NCI-H2171 treated with DMSO at 0.1 percent for 48 hours (cell line): ENCODE measurements around the gene CDC42SE2.

Experiments
- DNase-seq: peaks from one replicate; lab custom pipeline; 2025; lab: John Stamatoyannopoulos, UW

The CDC42SE2 gene

GRCh38 chr5:131263648-131264450, at the start of gene CDC42SE2:
Gene CDC42SE2, plus strand, starts transcription at chr5:131264053. Its CDS starts 95,441 bp downstream, at chr5:131359494.
- peak; percentile 80 for DNase-seq

DNA sequence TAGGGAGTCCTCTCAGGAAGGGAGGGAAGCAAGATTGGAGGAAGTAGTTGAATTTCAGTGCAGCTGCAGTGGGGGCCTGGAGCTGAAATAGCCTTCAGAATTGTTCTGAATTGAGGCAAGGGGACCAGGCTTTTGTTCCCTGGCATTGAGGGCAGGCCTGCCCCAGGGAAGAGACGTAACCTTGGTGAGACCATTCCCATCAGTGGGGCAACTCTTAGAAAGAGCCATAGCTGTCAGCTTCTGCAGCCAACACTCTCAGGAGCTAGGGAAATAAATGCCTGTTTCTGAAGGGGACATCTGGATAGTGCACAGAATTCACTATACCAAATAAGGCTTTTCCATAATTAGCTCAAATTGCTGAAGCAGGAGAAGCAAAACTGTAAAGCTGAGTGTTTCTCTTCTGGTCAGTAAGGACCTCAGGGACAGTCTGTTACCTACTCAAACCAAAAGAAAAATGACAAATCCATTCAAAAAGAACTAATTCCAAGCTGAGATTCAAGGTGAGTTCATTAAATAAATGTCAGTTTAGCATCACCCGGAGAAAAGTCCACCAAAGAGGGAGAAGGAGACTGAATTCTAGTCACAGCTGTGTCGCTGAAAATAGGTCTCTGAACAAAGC, 49.1 kb upstream of the CDC42SE2 start:
- no peak for DNase-seq

- DNase-seq: no peak
Measured at GRCh38 chr5:131217791-131218190, 46.1 kb upstream of the CDC42SE2 start.

- no peak for DNase-seq
Measured at GRCh38 chr5:131218392-131218791, 45.5 kb upstream of the CDC42SE2 start.

DNA sequence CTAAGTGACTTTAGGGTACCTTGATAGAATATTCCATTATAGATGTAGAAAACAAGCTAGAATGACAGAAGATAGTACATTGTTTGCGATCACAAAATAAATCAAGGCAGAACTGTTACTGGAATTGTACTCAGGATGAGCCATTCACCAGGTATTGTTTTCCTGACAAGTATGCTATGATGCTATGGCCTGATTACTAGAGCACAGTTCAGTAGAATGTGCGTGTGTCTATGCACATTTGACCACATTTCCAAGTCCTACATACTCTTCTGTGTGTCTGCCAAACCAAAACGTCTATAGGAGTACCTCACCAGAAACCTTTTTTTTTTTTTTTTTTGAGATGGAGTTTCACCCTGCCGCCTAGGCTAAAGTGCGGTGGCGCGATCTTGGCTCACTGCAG, 43.3 kb upstream of the CDC42SE2 start:
- no peak for DNase-seq

DNA sequence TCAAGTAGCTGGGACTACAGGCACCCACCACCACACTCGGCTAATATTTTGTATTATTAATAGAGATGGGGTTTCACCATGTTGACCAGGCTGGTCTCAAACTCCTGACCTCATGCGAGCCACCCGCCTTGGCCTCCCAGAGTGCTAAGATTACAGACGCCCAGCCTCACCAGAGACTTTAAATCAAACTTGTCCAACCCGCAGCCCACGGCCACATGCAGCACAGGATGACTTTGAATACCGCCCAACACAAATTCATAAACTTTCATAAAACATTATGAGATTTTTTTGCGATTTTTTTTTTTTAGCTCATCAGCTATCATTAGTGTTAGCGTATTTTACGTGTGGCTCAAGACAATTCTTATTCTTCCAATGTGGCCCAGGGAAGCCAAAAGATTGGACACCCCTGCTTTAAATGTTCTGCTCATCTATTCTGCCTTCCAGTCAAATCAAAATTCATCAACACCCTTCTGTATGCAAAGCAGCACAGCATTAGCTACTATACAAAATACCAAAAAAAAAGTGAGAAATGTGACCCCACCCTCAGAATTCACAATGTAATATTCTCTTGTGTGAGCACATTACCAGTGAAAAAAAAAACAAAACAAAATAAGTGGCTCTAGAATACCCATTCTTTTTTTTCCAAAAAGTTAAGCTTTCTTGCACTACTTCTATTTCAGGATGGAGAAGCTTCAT, 42.7 kb upstream of the CDC42SE2 start:
- DNase-seq: no peak

- no peak for DNase-seq
Measured at GRCh38 chr5:131221888-131222287, 42.0 kb upstream of the CDC42SE2 start.

GRCh38 chr5:131222731-131223130, 41.1 kb upstream of the CDC42SE2 start:
- no peak for DNase-seq

DNA sequence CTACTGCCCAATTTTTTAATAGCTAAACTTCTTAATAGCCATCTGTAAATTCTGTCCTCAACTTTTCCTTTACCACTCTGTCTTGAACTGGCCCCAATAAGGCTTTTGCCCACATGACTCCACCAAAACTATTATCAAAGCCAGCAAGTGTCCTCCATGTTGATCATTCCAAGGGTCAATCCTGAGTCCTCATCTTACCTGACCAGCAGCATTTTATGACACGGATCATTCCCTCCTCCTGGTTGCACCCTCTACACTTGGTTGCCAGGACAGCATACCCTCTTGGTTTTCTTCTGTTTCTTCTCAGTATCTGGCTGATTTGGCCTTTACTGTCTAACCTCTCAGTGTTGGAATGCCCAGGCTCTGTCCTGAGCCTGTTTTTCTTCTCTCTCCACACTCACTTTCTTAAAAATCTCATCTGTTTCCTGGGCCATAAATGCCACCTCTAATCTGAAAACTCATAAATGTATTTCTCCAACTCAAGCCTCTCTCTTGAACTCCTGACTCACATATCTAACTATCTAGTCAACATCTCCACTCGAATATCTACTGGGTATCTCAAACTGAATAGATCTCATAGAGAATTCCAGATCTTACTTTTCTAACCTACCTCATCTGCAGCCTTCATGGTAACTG, 40.0 kb upstream of the CDC42SE2 start:
- DNase-seq: no peak

GRCh38 chr5:131224387-131225201, 39.3 kb upstream of the CDC42SE2 start:
- no peak for DNase-seq

DNA sequence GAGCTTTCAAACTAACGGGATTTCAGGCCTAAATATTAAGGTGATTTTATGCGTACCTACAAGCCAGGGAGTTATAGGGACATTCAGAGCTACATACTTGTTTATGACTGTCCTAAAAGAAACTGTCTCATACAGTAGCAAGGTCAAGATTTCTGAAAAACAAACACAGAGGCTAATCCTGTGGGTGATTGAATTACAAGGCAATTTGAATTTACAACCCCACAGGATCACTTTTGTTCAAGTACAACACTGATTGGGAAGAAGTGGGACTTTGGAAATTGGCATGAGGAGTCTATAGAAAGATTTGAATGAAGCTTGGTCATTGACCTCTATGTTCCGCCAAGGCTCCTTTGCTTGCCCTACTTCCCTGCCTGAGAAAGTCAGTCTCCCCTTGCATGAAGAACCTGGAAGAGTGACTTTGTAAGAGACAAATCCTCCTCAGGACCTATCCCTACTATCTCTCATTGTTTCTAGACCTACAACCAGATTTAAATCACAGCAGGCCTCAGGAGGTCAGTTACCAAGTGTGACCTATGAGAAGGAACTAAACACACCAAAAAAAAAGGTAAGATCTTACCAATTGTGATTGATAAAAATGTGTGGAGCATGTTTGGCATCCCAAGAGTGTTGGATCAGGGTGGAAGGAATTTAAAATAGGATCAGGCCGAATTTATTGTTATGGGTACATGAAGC, 38.4 kb upstream of the CDC42SE2 start:
- DNase-seq: no peak

- no peak for DNase-seq
Measured at GRCh38 chr5:131226899-131227298, 37.0 kb upstream of the CDC42SE2 start.

DNA sequence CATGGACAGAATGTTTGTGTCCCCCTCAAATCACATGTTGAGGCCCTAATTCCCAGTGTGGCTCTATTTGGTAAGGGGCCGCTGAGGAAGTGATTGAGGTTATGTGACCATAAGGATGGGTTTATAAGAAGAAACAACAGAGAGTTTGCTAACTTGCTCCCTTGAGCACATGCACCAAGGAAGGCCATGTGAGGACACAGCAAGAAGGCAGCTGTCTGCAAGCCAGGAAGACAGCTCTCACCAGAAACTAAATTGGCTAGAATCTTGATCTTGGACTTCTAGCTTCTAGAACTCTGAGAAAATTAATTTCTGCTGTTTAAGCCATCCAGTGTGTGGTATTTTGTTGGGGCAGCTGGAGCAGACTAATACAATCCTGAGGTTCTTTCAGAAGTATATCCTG, 35.2 kb upstream of the CDC42SE2 start:
- DNase-seq: no peak

GRCh38 chr5:131229623-131230022, 34.2 kb upstream of the CDC42SE2 start:
- no peak for DNase-seq

GRCh38 chr5:131230406-131230805, 33.4 kb upstream of the CDC42SE2 start:
- no peak for DNase-seq

- no peak for DNase-seq
Measured at GRCh38 chr5:131239686-131240085, 24.2 kb upstream of the CDC42SE2 start.

DNA sequence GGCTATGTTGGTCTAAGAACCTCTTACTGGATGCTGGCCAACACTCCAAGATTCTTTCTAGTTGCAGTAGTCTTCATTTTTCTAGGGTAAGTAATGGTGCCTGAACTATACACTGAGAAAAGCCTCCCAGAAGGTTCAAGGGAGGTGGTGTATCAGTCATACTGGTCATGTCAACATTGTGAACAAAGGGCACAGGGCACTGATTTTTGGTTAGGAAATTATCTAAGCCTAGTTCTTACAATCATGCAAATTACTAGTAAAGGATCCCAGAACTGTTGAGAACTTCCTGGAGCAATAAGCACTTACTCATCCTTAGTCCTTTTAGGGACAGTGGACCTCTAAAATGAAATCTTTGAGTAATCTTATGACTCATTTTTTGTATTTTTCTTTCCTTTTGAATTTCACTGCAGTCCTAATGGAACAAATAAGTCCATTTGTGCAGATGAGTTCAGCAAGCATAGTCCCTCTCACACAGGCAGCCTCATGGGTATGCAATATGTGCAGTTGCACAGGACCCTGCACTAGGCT, 21.1 kb upstream of the CDC42SE2 start:
- DNase-seq: no peak

DNA sequence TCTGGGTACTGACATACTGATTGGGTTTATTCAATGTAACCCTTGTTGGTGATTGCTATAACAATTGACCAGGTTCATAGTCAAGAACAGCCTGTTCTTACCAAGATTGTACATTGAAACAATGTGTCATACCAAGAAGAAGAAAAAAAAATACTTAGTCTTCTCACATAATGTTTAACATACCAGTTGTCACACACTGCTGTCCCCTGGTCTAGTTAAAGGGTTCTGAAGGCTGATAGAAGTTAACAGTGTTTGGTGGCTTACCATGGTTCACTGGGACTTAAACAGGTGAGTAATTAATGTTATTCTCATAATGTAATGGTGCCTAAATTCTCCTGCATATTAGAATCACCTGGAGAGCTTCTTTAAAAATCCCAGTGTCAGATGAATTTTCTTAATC, 18.5 kb upstream of the CDC42SE2 start:
- DNase-seq: no peak

GRCh38 chr5:131245948-131246347, 17.9 kb upstream of the CDC42SE2 start:
- DNase-seq: no peak

- no peak for DNase-seq
Measured at GRCh38 chr5:131246504-131246903, 17.3 kb upstream of the CDC42SE2 start.
